ENCODE results near the gene CELF2. TPM values are rescaled to one million over a fixed set of nuclear protein-coding genes. Genes with fewer than 3 reads are reported as not detected.
"Not testable (repeated sequence)": the region's sequence is repeated elsewhere in the genome, so short reads cannot be mapped to it uniquely, and the experiment has no call there.

The CELF2 gene
- total RNA-seq, 1 donor from 2014 or later = 3.8 TPM

- Mint-ChIP-seq H3K9me3 (ENCODE audit: low read depth) (no peaks in the 10 kb centered on the region), H3K27me3 (no peaks in the 10 kb centered on the region), H3K27ac (no peak overlapping the region), H3K36me3 (ENCODE audit: insufficient read depth) (no peaks in the 10 kb centered on the region), H3K4me3 (ENCODE audit: low read depth) (no peak overlapping the region), H3K4me1 (ENCODE audit: low read depth) (no peaks in the 10 kb centered on the region)
- no peak for DNase-seq (ENCODE audit: low spot score, unreplicated experiment)
- no peak for TF ChIP-seq CTCF (IDR thresholded peaks at IDR 0.05; ENCODE audit: unreplicated experiment)
These were observed 103.0 kb downstream of the CELF2 start for GRCh38 chr10:11120711-11121110.

GRCh38 chr10:11123892-11124291 lies 106.2 kb downstream of the CELF2 start:
- H3K4me1 Mint-ChIP-seq (ENCODE audit: low read depth); H3K27ac Mint-ChIP-seq; H3K36me3 Mint-ChIP-seq (ENCODE audit: insufficient read depth); H3K27me3 Mint-ChIP-seq; H3K4me3 Mint-ChIP-seq (ENCODE audit: low read depth); DNase-seq (ENCODE audit: low spot score, unreplicated experiment); H3K9me3 Mint-ChIP-seq (ENCODE audit: low read depth): not testable (repeated sequence)

- no peak overlapping the region for H3K4me3 Mint-ChIP-seq (ENCODE audit: low read depth)
- no peak overlapping the region for H3K27ac Mint-ChIP-seq
- peaks cover 3% of the 10 kb centered on the region for H3K9me3 Mint-ChIP-seq (ENCODE audit: low read depth)
- H3K4me1 Mint-ChIP-seq (ENCODE audit: low read depth) = peaks cover 5% of the 10 kb centered on the region
- TF ChIP-seq CTCF (IDR thresholded peaks at IDR 0.05; ENCODE audit: unreplicated experiment) = no peak
- no peak for DNase-seq (ENCODE audit: low spot score, unreplicated experiment)
- no peaks in the 10 kb centered on the region for H3K27me3 Mint-ChIP-seq
- no peaks in the 10 kb centered on the region for H3K36me3 Mint-ChIP-seq (ENCODE audit: insufficient read depth)
These were observed 107.3 kb downstream of the CELF2 start for GRCh38 chr10:11125004-11125403.

- H3K27ac Mint-ChIP-seq; H3K9me3 Mint-ChIP-seq (ENCODE audit: low read depth); DNase-seq (ENCODE audit: low spot score, unreplicated experiment); H3K36me3 Mint-ChIP-seq (ENCODE audit: insufficient read depth); H3K27me3 Mint-ChIP-seq; H3K4me1 Mint-ChIP-seq (ENCODE audit: low read depth); H3K4me3 Mint-ChIP-seq (ENCODE audit: low read depth): not testable (repeated sequence)
These were observed 109.3 kb downstream of the CELF2 start for GRCh38 chr10:11127017-11127416.

GRCh38 chr10:11131112-11131639 lies 113.5 kb downstream of the CELF2 start:
- DNase-seq (ENCODE audit: low spot score, unreplicated experiment) = no peak
- Mint-ChIP-seq H3K27ac (no peak overlapping the region), H3K4me1 (ENCODE audit: low read depth) (peaks cover 5% of the 10 kb centered on the region), H3K4me3 (ENCODE audit: low read depth) (no peak overlapping the region), H3K27me3 (peaks cover 24% of the 10 kb centered on the region), H3K36me3 (ENCODE audit: insufficient read depth) (no peaks in the 10 kb centered on the region), H3K9me3 (ENCODE audit: low read depth) (peaks cover 3% of the 10 kb centered on the region)
- TF ChIP-seq CTCF (IDR thresholded peaks at IDR 0.05; ENCODE audit: unreplicated experiment) = no peak

- Mint-ChIP-seq H3K27ac (no peak overlapping the region), H3K9me3 (ENCODE audit: low read depth) (no peaks in the 10 kb centered on the region)
These were observed 116.7 kb downstream of the CELF2 start for GRCh38 chr10:11134411-11134810.

More at GRCh38 chr10:11134411-11134810, 116.7 kb downstream of the CELF2 start:
- Mint-ChIP-seq H3K4me1 (ENCODE audit: low read depth) (peaks cover 5% of the 10 kb centered on the region), H3K27me3 (peaks cover 24% of the 10 kb centered on the region), H3K4me3 (ENCODE audit: low read depth) (no peak overlapping the region), H3K36me3 (ENCODE audit: insufficient read depth) (no peaks in the 10 kb centered on the region)
- no peak for TF ChIP-seq CTCF (IDR thresholded peaks at IDR 0.05; ENCODE audit: unreplicated experiment)
- no peak for DNase-seq (ENCODE audit: low spot score, unreplicated experiment)
